ENCODE results near the gene CENPVL1. TPM values are rescaled to one million over a fixed set of nuclear protein-coding genes. Genes with fewer than 3 reads are reported as not detected.

CENPVL1 gene
- total RNA-seq, 1 experiment from 2014 or later = not detected

DNA sequence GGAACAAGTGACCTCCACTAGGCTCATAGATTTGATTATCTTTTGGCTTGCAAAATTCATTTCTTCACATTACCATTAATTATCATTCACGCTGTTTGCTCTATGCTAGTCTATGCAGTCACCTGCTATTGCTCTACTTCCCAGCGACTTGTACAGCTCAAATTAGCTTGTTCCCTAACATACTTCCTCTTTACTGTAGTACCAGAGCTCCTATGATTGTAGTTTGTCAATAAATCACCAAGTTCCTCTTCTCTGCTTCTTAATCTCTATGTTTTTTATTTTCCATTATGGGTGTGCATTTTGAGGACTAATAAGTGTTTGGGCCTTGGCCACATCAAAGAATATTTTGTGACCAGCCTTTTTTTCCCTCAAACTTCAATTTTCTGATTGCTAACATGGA is 26.8 kb downstream of the CENPVL1 start:
- peaks cover 73% of the 10 kb centered on the region for H3K27me3 Mint-ChIP-seq (ENCODE audit: insufficient read depth, unreplicated experiment)
- POLR2A ChIA-PET = no interaction called here
- H3K4me3 Mint-ChIP-seq (ENCODE audit: unreplicated experiment) = no peak overlapping the region
- H3K4me1 Mint-ChIP-seq (ENCODE audit: insufficient read depth, unreplicated experiment) = no peaks in the 10 kb centered on the region
- no peaks in the 10 kb centered on the region for H3K9me3 Mint-ChIP-seq (ENCODE audit: unreplicated experiment)
- TF ChIP-seq, protein P1, sequence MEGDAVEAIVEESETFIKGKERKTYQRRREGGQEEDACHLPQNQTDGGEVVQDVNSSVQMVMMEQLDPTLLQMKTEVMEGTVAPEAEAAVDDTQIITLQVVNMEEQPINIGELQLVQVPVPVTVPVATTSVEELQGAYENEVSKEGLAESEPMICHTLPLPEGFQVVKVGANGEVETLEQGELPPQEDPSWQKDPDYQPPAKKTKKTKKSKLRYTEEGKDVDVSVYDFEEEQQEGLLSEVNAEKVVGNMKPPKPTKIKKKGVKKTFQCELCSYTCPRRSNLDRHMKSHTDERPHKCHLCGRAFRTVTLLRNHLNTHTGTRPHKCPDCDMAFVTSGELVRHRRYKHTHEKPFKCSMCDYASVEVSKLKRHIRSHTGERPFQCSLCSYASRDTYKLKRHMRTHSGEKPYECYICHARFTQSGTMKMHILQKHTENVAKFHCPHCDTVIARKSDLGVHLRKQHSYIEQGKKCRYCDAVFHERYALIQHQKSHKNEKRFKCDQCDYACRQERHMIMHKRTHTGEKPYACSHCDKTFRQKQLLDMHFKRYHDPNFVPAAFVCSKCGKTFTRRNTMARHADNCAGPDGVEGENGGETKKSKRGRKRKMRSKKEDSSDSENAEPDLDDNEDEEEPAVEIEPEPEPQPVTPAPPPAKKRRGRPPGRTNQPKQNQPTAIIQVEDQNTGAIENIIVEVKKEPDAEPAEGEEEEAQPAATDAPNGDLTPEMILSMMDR (IDR thresholded peaks at IDR 0.05; ENCODE audit: unreplicated experiment) = no peak
- BruUV-seq (replicated peaks) = no TSS peak
- CTCF ChIA-PET = no interaction called here
- no peak for DNase-seq (ENCODE audit: unreplicated experiment)
- H3K27ac Mint-ChIP-seq (ENCODE audit: low read depth, unreplicated experiment) = no peak overlapping the region
- intact Hi-C loops (cut with micrococcal nuclease) = no loop called here
- no peaks in the 10 kb centered on the region for H3K36me3 Mint-ChIP-seq (ENCODE audit: insufficient read depth, unreplicated experiment)

DNA sequence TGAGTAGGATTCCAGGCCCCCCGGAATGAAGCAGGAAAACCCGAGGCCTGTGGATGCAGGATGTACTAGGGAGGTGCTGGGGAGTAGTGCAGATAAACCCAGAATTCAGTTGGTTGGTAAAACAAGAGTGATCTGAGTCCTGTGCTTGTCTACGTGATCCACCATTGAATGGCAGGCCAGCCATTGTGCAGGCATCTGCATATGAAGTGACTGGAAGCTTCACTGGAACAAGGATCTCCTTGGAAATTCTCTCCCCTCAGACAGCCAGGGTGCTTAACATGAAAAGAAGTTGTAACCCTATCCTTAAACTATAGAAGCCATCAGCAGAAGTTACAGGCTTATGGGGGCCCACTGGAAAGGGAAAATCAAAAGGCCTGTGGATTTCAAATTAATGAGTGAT is 32.3 kb downstream of the CENPVL1 start:
- no peak for DNase-seq (ENCODE audit: unreplicated experiment)
- H3K4me3 Mint-ChIP-seq (ENCODE audit: unreplicated experiment) = no peak overlapping the region
- no peak overlapping the region for H3K27ac Mint-ChIP-seq (ENCODE audit: low read depth, unreplicated experiment)
- TF ChIP-seq, protein P1 (IDR thresholded peaks at IDR 0.05; ENCODE audit: unreplicated experiment) = no peak
- no peaks in the 10 kb centered on the region for H3K4me1 Mint-ChIP-seq (ENCODE audit: insufficient read depth, unreplicated experiment)
- no peaks in the 10 kb centered on the region for H3K36me3 Mint-ChIP-seq (ENCODE audit: insufficient read depth, unreplicated experiment)
- POLR2A ChIA-PET = no interaction called here
- CTCF ChIA-PET = no interaction called here
- intact Hi-C loops (cut with micrococcal nuclease) = no loop called here
- peaks cover 8% of the 10 kb centered on the region for H3K9me3 Mint-ChIP-seq (ENCODE audit: unreplicated experiment)
- H3K27me3 Mint-ChIP-seq (ENCODE audit: insufficient read depth, unreplicated experiment) = peaks cover 86% of the 10 kb centered on the region
- no TSS peak for BruUV-seq (replicated peaks)

DNA sequence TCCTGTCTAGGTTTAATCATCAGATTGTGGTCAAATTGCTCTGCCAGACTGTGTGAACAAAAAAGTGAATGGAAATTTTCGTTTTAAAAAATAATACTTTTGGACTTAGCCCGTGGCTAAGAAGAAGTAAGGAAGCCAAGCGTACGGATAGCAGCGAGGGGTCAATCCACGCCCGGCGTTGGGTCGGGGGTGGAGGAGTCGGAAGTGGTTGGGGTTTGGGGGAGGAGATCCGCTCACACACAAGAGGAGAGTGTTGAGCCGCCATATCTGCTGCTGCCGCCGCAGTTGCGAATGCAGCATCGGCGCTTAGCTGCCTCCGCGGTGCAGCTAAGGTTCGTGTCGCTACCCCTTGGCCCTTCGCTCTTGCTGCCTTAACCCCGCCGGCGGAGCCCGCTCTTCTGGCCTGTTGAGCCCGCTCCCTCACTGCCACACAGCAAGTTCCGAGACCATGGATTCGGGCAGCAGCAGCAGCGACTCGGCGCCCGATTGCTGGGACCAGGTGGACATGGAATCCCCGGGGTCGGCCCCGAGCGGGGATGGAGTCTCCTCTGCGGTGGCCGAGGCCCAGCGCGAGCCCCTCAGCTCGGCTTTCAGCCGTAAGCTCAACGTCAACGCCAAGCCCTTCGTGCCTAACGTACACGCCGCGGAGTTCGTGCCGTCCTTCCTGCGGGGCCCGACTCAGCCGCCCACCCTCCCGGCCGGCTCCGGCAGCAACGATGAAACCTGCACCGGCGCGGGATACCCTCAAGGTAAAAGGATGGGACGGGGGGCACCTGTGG is 33.1 kb downstream of the CENPVL1 start, which contains the start of gene GSPT2:
Gene GSPT2 (plus strand): TSS at position 264 of the 779 bp plus-strand sequence. CDS start 185 bp downstream, at position 449.
- no peak within 1 kb of the TSS for H3K27ac Mint-ChIP-seq (ENCODE audit: low read depth, unreplicated experiment)
- H3K27me3 Mint-ChIP-seq (ENCODE audit: insufficient read depth, unreplicated experiment) = peaks cover 91% of the 10 kb centered on the region
- no peak for DNase-seq (ENCODE audit: unreplicated experiment)
- H3K4me3 Mint-ChIP-seq (ENCODE audit: unreplicated experiment) = no peak within 1 kb of the TSS
- TF ChIP-seq, protein P1 (IDR thresholded peaks at IDR 0.05; ENCODE audit: unreplicated experiment) = no peak
- POLR2A ChIA-PET = no interaction called here
- no peaks in the 10 kb centered on the region for H3K36me3 Mint-ChIP-seq (ENCODE audit: insufficient read depth, unreplicated experiment)
- CTCF ChIA-PET = no interaction called here
- no peaks in the 10 kb centered on the region for H3K4me1 Mint-ChIP-seq (ENCODE audit: insufficient read depth, unreplicated experiment)
- peaks cover 8% of the 10 kb centered on the region for H3K9me3 Mint-ChIP-seq (ENCODE audit: unreplicated experiment)
- intact Hi-C loops (cut with micrococcal nuclease) = no loop called here
- BruUV-seq (replicated peaks) = no TSS peak

DNA sequence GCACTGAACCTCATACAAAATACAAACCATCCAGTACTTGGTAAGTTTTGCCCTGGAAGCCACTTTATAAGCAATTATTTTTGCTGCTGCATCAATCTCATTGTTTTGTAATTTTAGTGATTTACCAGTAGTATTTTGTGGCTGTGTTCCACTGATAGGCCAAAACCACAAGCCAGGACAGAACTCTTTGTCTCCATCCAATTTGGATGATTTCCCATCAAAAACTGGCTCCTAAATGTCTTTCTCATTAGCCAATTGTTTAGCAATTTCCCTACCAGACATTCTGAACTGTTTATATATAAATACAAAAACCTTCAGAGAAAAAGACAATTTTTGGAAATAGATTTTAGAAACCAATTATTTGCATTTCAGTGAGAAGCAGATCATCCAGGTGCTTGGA is 37.4 kb downstream of the CENPVL1 start:
- no TSS peak for BruUV-seq (replicated peaks)
- Mint-ChIP-seq H3K9me3 (ENCODE audit: unreplicated experiment) (peaks cover 8% of the 10 kb centered on the region), H3K27me3 (ENCODE audit: insufficient read depth, unreplicated experiment) (peaks cover 94% of the 10 kb centered on the region), H3K4me1 (ENCODE audit: insufficient read depth, unreplicated experiment) (no peaks in the 10 kb centered on the region), H3K4me3 (ENCODE audit: unreplicated experiment) (no peak overlapping the region), H3K27ac (ENCODE audit: low read depth, unreplicated experiment) (no peak overlapping the region), H3K36me3 (ENCODE audit: insufficient read depth, unreplicated experiment) (no peaks in the 10 kb centered on the region)
- no peak for DNase-seq (ENCODE audit: unreplicated experiment)
- intact Hi-C loops (cut with micrococcal nuclease) = no loop called here
- ChIA-PET CTCF (no interaction called here), POLR2A (no interaction called here)
- TF ChIP-seq, protein P1 (IDR thresholded peaks at IDR 0.05; ENCODE audit: unreplicated experiment) = no peak
